ENCODE results near the gene GRID1.

GRCh38 chr10:86067436-86068050 lies 299.1 kb downstream of the GRID1 start:
- TF ChIP-seq POLR2A (IDR thresholded peaks at IDR 0.05) (no peak), CTCF (IDR thresholded peaks at IDR 0.05) (no peak), POLR2AphosphoS5 (IDR thresholded peaks at IDR 0.05) (no peak)

Measured in breast epithelium (tissue), 3 donors.